HEK293 (cell line): ENCODE data around the gene MYLK2.

Experiments used
- GFI1B ChIP-seq: fragments of 450-650 bp; formaldehyde crosslinking; IDR thresholded peaks from 2 replicates; pipeline ENCODE4 v1.5.1; 2016; ENCODE audit warnings: missing biosample characterization, missing genetic modification characterization
- GLI4 ChIP-seq: fragments of 450-650 bp; formaldehyde crosslinking; IDR thresholded peaks from 2 replicates; pipeline ENCODE4 v1.5.1; 2016; ENCODE audit warnings: missing biosample characterization, missing genetic modification characterization
- GLIS1 ChIP-seq: fragments of 450-650 bp; formaldehyde crosslinking; IDR thresholded peaks from 2 replicates; pipeline ENCODE4 v1.5.1; 2016; ENCODE audit warnings: missing biosample characterization, missing genetic modification characterization
- HIC1 ChIP-seq: fragments of 450-650 bp; formaldehyde crosslinking; IDR thresholded peaks from 2 replicates; pipeline ENCODE4 v1.5.1; 2016; ENCODE audit warnings: missing biosample characterization, missing genetic modification characterization
- HOXC10 ChIP-seq: sonication (generic); formaldehyde crosslinking; IDR thresholded peaks from 2 replicates; pipeline ENCODE4 v1.8.1; 2023; ENCODE audit warnings: mild to moderate bottlenecking, missing genetic modification reagents
- INSM2 ChIP-seq: fragments of 450-650 bp; formaldehyde crosslinking; IDR thresholded peaks from 2 replicates; pipeline ENCODE4 v1.5.1; 2016; ENCODE audit warnings: missing biosample characterization, missing genetic modification characterization
- KLF16 ChIP-seq: fragments of 450-650 bp; formaldehyde crosslinking; IDR thresholded peaks from 2 replicates; pipeline ENCODE4 v1.5.1; 2017; ENCODE audit warnings: missing biosample characterization, missing genetic modification characterization
- KLF8 ChIP-seq: fragments of 450-650 bp; formaldehyde crosslinking; IDR thresholded peaks from 2 replicates; pipeline ENCODE4 v1.5.1; 2016; ENCODE audit warnings: missing biosample characterization, missing genetic modification characterization
- SETDB1 ChIP-seq: IDR thresholded peaks from one replicate; pipeline ENCODE4 v1.6.1; 2017; ENCODE audit warnings: mild to moderate bottlenecking, low read length, moderate library complexity, mixed read lengths; ENCODE audit not compliant: insufficient read length
- SP3 ChIP-seq: fragments of 450-650 bp; formaldehyde crosslinking; IDR thresholded peaks from 2 replicates; pipeline ENCODE4 v1.5.1; 2016; ENCODE audit warnings: missing biosample characterization, missing genetic modification characterization
- ZBTB1 ChIP-seq: fragments of 450-650 bp; formaldehyde crosslinking; IDR thresholded peaks from 2 replicates; pipeline ENCODE4 v1.5.1; 2016; ENCODE audit warnings: missing biosample characterization, missing genetic modification characterization
- ZBTB7A ChIP-seq: fragments of 450-650 bp; formaldehyde crosslinking; IDR thresholded peaks from 2 replicates; pipeline ENCODE4 v1.5.1; 2016; ENCODE audit warnings: low read depth, missing biosample characterization, missing genetic modification characterization
- ZFP3 ChIP-seq: fragments of 450-650 bp; formaldehyde crosslinking; IDR thresholded peaks from 2 replicates; pipeline ENCODE4 v1.5.1; 2016; ENCODE audit warnings: low read depth, missing biosample characterization, missing genetic modification characterization
- ZNF10 ChIP-seq: fragments of 450-650 bp; formaldehyde crosslinking; IDR thresholded peaks from 2 replicates; pipeline ENCODE4 v1.5.1; 2017; ENCODE audit warnings: missing biosample characterization, missing genetic modification characterization
- ZNF114 ChIP-seq: fragments of 450-650 bp; formaldehyde crosslinking; IDR thresholded peaks from 2 replicates; pipeline ENCODE4 v1.5.0; 2017; ENCODE audit warnings: missing biosample characterization, missing genetic modification characterization
- ZNF169 ChIP-seq: fragments of 450-650 bp; formaldehyde crosslinking; IDR thresholded peaks from 2 replicates; pipeline ENCODE4 v1.5.1; 2016; ENCODE audit warnings: missing biosample characterization, missing genetic modification characterization
- ZNF214 ChIP-seq: fragments of 450-650 bp; formaldehyde crosslinking; IDR thresholded peaks from 2 replicates; pipeline ENCODE4 v1.5.1; 2017; ENCODE audit warnings: missing biosample characterization, mild to moderate bottlenecking, missing genetic modification characterization, borderline replicate concordance
- ZNF24 ChIP-seq: fragments of 450-650 bp; formaldehyde crosslinking; IDR thresholded peaks from 2 replicates; pipeline ENCODE4 v1.5.1; 2016; ENCODE audit warnings: missing biosample characterization, missing genetic modification characterization
- ZNF341 ChIP-seq: fragments of 450-650 bp; formaldehyde crosslinking; IDR thresholded peaks from 2 replicates; pipeline ENCODE4; 2016; ENCODE audit warnings: low read depth, missing biosample characterization, missing genetic modification characterization
- ZNF404 ChIP-seq: fragments of 450-650 bp; formaldehyde crosslinking; IDR thresholded peaks from 2 replicates; pipeline ENCODE4 v1.5.1; 2017; ENCODE audit warnings: missing biosample characterization, missing genetic modification characterization
- ZNF626 ChIP-seq: fragments of 450-650 bp; sonication (Bioruptor Pico); formaldehyde crosslinking; IDR thresholded peaks from 2 replicates; pipeline ENCODE4 v1.5.1; 2018; ENCODE audit warnings: missing biosample characterization, missing genetic modification characterization, inconsistent platforms
- ZNF660 ChIP-seq: fragments of 450-650 bp; IDR thresholded peaks from 2 replicates; pipeline ENCODE4 v1.5.1; 2018; ENCODE audit warnings: missing biosample characterization, mild to moderate bottlenecking, missing genetic modification characterization
- ZNF791 ChIP-seq: fragments of 450-650 bp; formaldehyde crosslinking; IDR thresholded peaks from 2 replicates; pipeline ENCODE4 v1.5.1; 2016; ENCODE audit warnings: missing biosample characterization, missing genetic modification characterization
- ZNF830 ChIP-seq: fragments of 450-650 bp; IDR thresholded peaks from 2 replicates; pipeline ENCODE4 v1.5.0; 2018; ENCODE audit warnings: missing biosample characterization, missing genetic modification characterization, low read depth, mild to moderate bottlenecking, moderate library complexity
- TF ChIP-seq, protein P1 (sequence below): fragments of 450-650 bp; formaldehyde crosslinking; IDR thresholded peaks from 2 replicates; pipeline ENCODE4 v1.5.1; 2016; ENCODE audit warnings: missing biosample characterization, missing genetic modification characterization
- TF ChIP-seq, protein P2 (sequence below): fragments of 450-650 bp; formaldehyde crosslinking; IDR thresholded peaks from 2 replicates; pipeline ENCODE4 v1.5.1; 2016; ENCODE audit warnings: missing biosample characterization, missing genetic modification characterization
- TF ChIP-seq, protein P3 (sequence below): fragments of 450-650 bp; IDR thresholded peaks from 2 replicates; pipeline ENCODE4 v1.5.1; 2018; ENCODE audit warnings: missing biosample characterization, missing genetic modification characterization
- TF ChIP-seq, protein P4 (sequence below): fragments of 450-650 bp; formaldehyde crosslinking; IDR thresholded peaks from 2 replicates; pipeline ENCODE4; 2016; ENCODE audit warnings: missing biosample characterization, missing genetic modification characterization
- TF ChIP-seq, protein P5 (sequence below): fragments of 450-650 bp; formaldehyde crosslinking; IDR thresholded peaks from 2 replicates; pipeline ENCODE4 v1.5.1; 2016; ENCODE audit warnings: missing biosample characterization, missing genetic modification characterization

Gene MYLK2

GRCh38 chr20:31811796-31812728, 7.1 kb upstream of the MYLK2 start (continued):
- TF ChIP-seq, protein P1, sequence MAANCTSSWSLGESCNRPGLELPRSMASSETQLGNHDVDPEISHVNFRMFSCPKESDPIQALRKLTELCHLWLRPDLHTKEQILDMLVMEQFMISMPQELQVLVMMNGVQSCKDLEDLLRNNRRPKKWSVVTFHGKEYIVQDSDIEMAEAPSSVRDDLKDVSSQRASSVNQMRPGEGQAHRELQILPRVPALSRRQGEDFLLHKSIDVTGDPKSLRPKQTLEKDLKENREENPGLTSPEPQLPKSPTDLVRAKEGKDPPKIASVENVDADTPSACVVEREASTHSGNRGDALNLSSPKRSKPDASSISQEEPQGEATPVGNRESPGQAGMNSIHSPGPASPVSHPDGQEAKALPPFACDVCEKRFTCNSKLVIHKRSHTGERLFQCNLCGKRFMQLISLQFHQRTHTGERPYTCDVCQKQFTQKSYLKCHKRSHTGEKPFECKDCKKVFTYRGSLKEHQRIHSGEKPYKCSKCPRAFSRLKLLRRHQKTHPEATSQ (tag by site-specific recombination) = no peak
- TF ChIP-seq HOXC10 (no peak), ZNF626 (no peak), ZNF24 (tag by site-specific recombination) (no peak), ZNF791 (no peak), ZNF341 (tag by site-specific recombination) (peak; percentile 64), ZFP3 (tag by site-specific recombination) (no peak), SP3 (tag by site-specific recombination) (no peak), GLI4 (tag by site-specific recombination) (no peak), ZNF830 (no peak), ZNF169 (tag by site-specific recombination) (no peak), SETDB1 (no peak), KLF16 (tag by site-specific recombination) (no peak), ZBTB7A (tag by site-specific recombination) (no peak), ZNF114 (tag by site-specific recombination) (no peak), HIC1 (tag by site-specific recombination) (0 out of 2 replicates have a peak, but pooled peaks have one; percentile 49), ZNF404 (tag by site-specific recombination) (no peak), ZNF660 (tag by site-specific recombination) (no peak), GFI1B (tag by site-specific recombination) (no peak), ZNF10 (tag by site-specific recombination) (no peak), KLF8 (no peak), ZNF214 (tag by site-specific recombination) (no peak), ZBTB1 (tag by site-specific recombination) (no peak), GLIS1 (tag by site-specific recombination) (peak; percentile 22; the same call in 1 of the 2 replicates), INSM2 (tag by site-specific recombination) (no peak)
- TF ChIP-seq, protein P2, sequence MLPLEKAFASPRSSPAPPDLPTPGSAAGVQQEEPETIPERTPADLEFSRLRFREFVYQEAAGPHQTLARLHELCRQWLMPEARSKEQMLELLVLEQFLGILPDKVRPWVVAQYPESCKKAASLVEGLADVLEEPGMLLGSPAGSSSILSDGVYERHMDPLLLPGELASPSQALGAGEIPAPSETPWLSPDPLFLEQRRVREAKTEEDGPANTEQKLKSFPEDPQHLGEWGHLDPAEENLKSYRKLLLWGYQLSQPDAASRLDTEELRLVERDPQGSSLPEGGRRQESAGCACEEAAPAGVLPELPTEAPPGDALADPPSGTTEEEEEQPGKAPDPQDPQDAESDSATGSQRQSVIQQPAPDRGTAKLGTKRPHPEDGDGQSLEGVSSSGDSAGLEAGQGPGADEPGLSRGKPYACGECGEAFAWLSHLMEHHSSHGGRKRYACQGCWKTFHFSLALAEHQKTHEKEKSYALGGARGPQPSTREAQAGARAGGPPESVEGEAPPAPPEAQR (tag by site-specific recombination) = no peak
- TF ChIP-seq, protein P3, sequence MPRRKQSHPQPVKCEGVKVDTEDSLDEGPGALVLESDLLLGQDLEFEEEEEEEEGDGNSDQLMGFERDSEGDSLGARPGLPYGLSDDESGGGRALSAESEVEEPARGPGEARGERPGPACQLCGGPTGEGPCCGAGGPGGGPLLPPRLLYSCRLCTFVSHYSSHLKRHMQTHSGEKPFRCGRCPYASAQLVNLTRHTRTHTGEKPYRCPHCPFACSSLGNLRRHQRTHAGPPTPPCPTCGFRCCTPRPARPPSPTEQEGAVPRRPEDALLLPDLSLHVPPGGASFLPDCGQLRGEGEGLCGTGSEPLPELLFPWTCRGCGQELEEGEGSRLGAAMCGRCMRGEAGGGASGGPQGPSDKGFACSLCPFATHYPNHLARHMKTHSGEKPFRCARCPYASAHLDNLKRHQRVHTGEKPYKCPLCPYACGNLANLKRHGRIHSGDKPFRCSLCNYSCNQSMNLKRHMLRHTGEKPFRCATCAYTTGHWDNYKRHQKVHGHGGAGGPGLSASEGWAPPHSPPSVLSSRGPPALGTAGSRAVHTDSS (tag by site-specific recombination) = no peak
- TF ChIP-seq, protein P4, sequence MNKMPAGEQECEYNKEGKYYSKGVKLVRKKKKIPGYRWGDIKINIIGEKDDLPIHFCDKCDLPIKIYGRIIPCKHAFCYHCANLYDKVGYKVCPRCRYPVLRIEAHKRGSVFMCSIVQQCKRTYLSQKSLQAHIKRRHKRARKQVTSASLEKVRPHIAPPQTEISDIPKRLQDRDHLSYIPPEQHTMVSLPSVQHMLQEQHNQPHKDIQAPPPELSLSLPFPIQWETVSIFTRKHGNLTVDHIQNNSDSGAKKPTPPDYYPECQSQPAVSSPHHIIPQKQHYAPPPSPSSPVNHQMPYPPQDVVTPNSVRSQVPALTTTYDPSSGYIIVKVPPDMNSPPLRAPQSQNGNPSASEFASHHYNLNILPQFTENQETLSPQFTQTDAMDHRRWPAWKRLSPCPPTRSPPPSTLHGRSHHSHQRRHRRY (tag by site-specific recombination) = no peak
- TF ChIP-seq, protein P5, sequence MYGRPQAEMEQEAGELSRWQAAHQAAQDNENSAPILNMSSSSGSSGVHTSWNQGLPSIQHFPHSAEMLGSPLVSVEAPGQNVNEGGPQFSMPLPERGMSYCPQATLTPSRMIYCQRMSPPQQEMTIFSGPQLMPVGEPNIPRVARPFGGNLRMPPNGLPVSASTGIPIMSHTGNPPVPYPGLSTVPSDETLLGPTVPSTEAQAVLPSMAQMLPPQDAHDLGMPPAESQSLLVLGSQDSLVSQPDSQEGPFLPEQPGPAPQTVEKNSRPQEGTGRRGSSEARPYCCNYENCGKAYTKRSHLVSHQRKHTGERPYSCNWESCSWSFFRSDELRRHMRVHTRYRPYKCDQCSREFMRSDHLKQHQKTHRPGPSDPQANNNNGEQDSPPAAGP = peak; percentile 84
